D721Med (cell line): ENCODE data around the gene MATN4.
A peak's percentile ranks its signal among the peaks of the same experiment; 100 is the strongest.

ENCODE experiments used
- DNase-seq: peaks from one replicate; pipeline ENCODE4 v3.0.0; 2011; ENCODE audit warnings: low spot score; ENCODE audit not compliant: insufficient read length
- FAIRE-seq: peaks from 2 replicates; lab custom pipeline; 2011; peaks lifted over from hg19 to GRCh38; lab: Jason Lieb, UNC
- TF ChIP-seq, protein P1 (sequence below): IDR thresholded peaks from 2 replicates; pipeline ENCODE4 v1.5.1; 2012; ENCODE audit warnings: mild to moderate bottlenecking, control low read depth; ENCODE audit not compliant: insufficient read depth; ENCODE audit errors: missing control alignments

Gene MATN4

DNA sequence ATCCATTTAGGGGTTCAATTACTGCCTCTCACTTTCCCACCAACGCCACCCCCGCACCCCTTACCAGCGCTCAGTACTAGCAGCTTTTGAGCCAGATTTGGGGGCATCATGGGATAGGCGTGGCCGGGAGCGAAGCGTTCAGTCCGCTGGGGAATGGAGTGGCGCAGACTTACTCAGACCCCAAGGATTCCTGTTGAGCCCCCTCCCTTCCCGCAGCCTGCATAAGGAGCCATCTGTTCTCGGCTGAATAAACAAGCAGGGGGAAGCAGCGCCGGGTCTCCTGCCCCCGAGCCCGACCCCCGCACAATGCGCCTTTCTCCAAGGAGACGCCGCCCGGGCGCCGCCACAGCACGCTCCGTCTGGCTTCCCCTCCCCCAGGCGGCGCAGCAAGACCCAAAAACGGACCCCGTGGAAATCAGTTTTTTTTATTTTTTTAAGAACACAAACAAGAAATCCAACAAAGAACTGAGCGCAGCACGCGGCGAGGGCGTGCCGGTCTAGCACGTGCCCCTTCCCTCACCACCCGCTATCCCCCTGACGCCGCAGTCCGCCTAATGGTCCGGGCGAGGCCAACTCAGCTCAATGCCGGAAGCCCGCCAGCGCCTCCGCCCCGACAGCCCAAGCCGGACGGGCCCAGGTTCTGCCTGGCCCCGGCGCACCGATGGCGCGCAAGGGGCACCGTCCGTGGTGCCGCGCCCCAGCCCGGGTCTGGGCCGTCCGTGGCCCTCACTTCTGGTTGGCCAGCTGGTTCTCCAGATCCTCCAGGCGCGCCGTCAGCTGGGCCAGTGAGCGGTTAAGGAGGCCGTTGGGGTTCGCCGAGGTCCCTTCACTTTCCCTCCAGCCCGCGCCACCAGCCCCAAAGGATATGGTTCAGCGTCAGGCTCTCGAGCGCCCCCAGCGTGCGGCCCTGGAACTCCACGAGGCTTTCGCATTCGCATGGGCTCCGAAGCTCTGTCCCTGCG lies 14.8 kb downstream of the MATN4 start:
- DNase-seq (peak; percentile 94), FAIRE-seq (no peak)
- TF ChIP-seq, protein P1, sequence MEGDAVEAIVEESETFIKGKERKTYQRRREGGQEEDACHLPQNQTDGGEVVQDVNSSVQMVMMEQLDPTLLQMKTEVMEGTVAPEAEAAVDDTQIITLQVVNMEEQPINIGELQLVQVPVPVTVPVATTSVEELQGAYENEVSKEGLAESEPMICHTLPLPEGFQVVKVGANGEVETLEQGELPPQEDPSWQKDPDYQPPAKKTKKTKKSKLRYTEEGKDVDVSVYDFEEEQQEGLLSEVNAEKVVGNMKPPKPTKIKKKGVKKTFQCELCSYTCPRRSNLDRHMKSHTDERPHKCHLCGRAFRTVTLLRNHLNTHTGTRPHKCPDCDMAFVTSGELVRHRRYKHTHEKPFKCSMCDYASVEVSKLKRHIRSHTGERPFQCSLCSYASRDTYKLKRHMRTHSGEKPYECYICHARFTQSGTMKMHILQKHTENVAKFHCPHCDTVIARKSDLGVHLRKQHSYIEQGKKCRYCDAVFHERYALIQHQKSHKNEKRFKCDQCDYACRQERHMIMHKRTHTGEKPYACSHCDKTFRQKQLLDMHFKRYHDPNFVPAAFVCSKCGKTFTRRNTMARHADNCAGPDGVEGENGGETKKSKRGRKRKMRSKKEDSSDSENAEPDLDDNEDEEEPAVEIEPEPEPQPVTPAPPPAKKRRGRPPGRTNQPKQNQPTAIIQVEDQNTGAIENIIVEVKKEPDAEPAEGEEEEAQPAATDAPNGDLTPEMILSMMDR, result peak; percentile 81

DNA sequence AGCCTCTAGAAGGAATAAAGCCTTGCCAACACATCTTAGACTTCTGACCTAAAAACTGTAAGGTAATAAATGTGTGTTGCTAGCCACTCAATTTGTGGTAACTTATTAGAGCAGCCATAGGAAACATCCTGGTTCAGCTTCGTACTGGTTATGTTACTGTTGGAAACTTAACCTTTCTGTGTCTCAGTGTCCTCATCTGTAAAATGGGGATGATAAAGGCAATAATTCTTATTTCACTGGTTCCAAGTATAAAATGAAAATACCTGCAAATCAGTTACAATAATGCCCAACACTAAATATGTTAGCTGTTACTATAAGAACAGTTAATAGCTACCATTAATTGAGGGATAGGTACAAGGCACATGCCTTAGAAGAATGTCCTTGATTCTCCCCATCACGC lies 15.8 kb downstream of the MATN4 start:
- DNase-seq (no peak), FAIRE-seq (no peak)
- TF ChIP-seq, protein P1, result no peak

DNA sequence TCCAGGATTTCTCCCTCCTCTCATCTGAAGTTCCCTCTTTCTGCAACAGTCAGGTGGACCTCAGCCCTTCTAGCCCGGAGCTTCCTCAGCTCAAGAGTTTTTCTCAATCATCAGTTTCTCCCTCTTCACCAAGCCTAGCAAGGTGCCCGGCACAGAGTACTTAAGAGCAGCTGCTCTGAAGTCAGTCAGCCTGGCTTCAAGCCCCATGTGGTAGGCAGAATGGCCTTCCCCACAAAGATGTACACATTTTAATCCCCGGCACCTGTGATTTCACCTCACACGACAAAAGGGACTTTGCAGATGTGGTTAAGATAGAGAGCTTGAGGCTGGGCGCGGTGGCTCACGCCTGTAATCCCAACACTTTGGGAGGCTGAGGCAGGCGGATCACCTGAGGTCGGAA lies 16.6 kb downstream of the MATN4 start:
- TF ChIP-seq, protein P1, result no peak
- FAIRE-seq (no peak), DNase-seq (no peak)

- no peak for FAIRE-seq
- peak; percentile 61 for DNase-seq
- TF ChIP-seq, protein P1, result peak; percentile 93
Observed at GRCh38 chr20:45290677-45291355, 17.3 kb downstream of the MATN4 start.

- TF ChIP-seq, protein P1, result no peak
- DNase-seq, result no peak
- FAIRE-seq, result no peak
Observed at GRCh38 chr20:45289942-45290676, 18.0 kb downstream of the MATN4 start.

DNA sequence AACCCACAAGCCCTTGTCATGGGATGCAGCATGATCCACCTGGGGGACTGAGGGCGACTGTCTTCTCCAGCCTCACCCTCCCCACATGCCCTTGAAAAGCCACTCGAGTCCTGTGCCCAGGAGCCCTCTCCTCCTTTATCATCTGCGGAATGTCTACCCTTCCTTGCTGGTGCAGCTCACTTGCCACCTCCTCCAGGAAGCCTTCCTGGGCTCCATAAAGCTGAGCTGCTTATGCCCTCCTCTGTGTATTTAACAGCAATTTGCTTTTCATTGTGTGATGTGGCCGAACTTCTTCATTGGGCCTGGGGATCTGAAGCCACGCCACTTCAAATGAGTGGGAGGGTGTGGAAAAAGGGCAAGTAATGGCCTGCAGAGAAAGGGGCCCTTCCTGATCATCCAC lies 19.2 kb downstream of the MATN4 start:
- TF ChIP-seq, protein P1, result no peak
- FAIRE-seq (no peak), DNase-seq (no peak)
